ENCODE measurements around the gene SPOUT1. TPM values are rescaled to one million over a fixed set of nuclear protein-coding genes. Genes with fewer than 3 reads are reported as not detected.
"Not testable (repeated sequence)": the region's sequence is repeated elsewhere in the genome, so short reads cannot be mapped to it uniquely, and the experiment has no call there.

The SPOUT1 gene
- total and polyA plus RNA-seq, 2 of the 13 experiments (the other 11 are each of a cell fraction or from before 2014, with no cell fraction given), result 39.0 to 45.8 TPM

- H3K9me3 ChIP-seq (ENCODE audit: low read length); H3K4me3 ChIP-seq (replicated peaks in 1 of 3; ENCODE audit: insufficient read depth in 1 of 3, low read depth in 2 of 3, low read length in 3 of 3); H3K27me3 ChIP-seq (ENCODE audit: control insufficient read depth in 1 of 2, insufficient read depth in 2 of 2, low read length in 2 of 2); H3K4me2 ChIP-seq (ENCODE audit: low read depth, low read length); in situ Hi-C loops (cut with HindIII; ENCODE audit: extremely low pct_ligation_motif_present, low pct_unique_long_range_greater_than_20kb); H3K9ac ChIP-seq (ENCODE audit: insufficient read depth, low read depth, low read length); BruUV-seq (replicated peaks); H2AFZ ChIP-seq (ENCODE audit: low read length); CTCF ChIA-PET (ENCODE audit: low intra/inter-chr PET ratio, low total read pairs); FAIRE-seq; H3K27ac ChIP-seq (ENCODE audit: extremely low read length, insufficient read depth, low read length); DNase-seq (ENCODE audit: low spot score); H3K36me3 ChIP-seq (replicated peaks in 1 of 2; ENCODE audit: control insufficient read depth in 1 of 2, insufficient read depth in 2 of 2, low read length in 2 of 2); ATAC-seq; H4K20me1 ChIP-seq (ENCODE audit: insufficient read depth, low read length): not testable (repeated sequence)
- intact Hi-C loops (cut with micrococcal nuclease; ENCODE audit: unreplicated experiment), result loop anchor here (10.0 kb wide), 1 partner anchor 146 kb away; no protein-coding TSS in a partner anchor
- POLR2A ChIA-PET, result interaction anchor here (1.0 kb wide), 1 partner anchor 17 kb away, joined by 3 read pairs; no protein-coding TSS in a partner anchor
- Histone ChIP-seq H3K4me1 (ENCODE audit: insufficient read depth, low read length) (peaks cover 52% of the 10 kb centered on the region), H3K79me2 (ENCODE audit: insufficient read depth, low read length) (peaks cover 50% of the 10 kb centered on the region)
- WGBS (ENCODE audit: low lambda C conversion rate), result 99% methylated on average over 7 of the region's 7 CpGs
Measured at GRCh38 chr9:128858476-128858875, 28.9 kb upstream of the SPOUT1 start.

- CTCF ChIA-PET (ENCODE audit: low intra/inter-chr PET ratio, low total read pairs), result not testable (repeated sequence)
Measured at GRCh38 chr9:128854454-128854853, 24.9 kb upstream of the SPOUT1 start.

GRCh38 chr9:128852646-128853045 is 23.1 kb upstream of the SPOUT1 start:
- H3K4me3 ChIP-seq (replicated peaks in 1 of 3; ENCODE audit: insufficient read depth in 1 of 3, low read depth in 2 of 3, low read length in 3 of 3); H3K9ac ChIP-seq (ENCODE audit: insufficient read depth, low read depth, low read length); H3K27me3 ChIP-seq (ENCODE audit: control insufficient read depth in 1 of 2, insufficient read depth in 2 of 2, low read length in 2 of 2); H3K36me3 ChIP-seq (replicated peaks in 1 of 2; ENCODE audit: control insufficient read depth in 1 of 2, insufficient read depth in 2 of 2, low read length in 2 of 2); in situ Hi-C loops (cut with HindIII; ENCODE audit: extremely low pct_ligation_motif_present, low pct_unique_long_range_greater_than_20kb); H3K4me2 ChIP-seq (ENCODE audit: low read depth, low read length); H3K27ac ChIP-seq (ENCODE audit: extremely low read length, insufficient read depth, low read length); H4K20me1 ChIP-seq (ENCODE audit: insufficient read depth, low read length); BruUV-seq (replicated peaks); FAIRE-seq; H3K9me3 ChIP-seq (ENCODE audit: low read length); ATAC-seq; DNase-seq (ENCODE audit: low spot score); H2AFZ ChIP-seq (ENCODE audit: low read length): not testable (repeated sequence)
- peaks cover 29% of the 10 kb centered on the region for H3K4me1 ChIP-seq (ENCODE audit: insufficient read depth, low read length)
- WGBS (ENCODE audit: low lambda C conversion rate), result 86% methylated on average over 2 of the region's 2 CpGs
- CTCF ChIA-PET (ENCODE audit: low intra/inter-chr PET ratio, low total read pairs), result interaction anchor here (1.2 to 3.5 kb wide), 5 partner anchors 11 to 154 kb away, joined by 3 to 33 read pairs (median 4); partner anchors contain the start of genes KYAT1 and LRRC8A
- POLR2A ChIA-PET, result interaction anchor here (0.8 kb wide), 1 partner anchor 23 kb away, joined by 3 read pairs; the partner anchor contains the start of gene SPOUT1
- intact Hi-C loops (cut with micrococcal nuclease; ENCODE audit: unreplicated experiment), result loop anchor here (1.0 to 10.0 kb wide), 2 partner anchors 76 to 152 kb away; no protein-coding TSS in a partner anchor
- peaks cover 25% of the 10 kb centered on the region for H3K79me2 ChIP-seq (ENCODE audit: insufficient read depth, low read length)

More at GRCh38 chr9:128854454-128854853, 24.9 kb upstream of the SPOUT1 start:
- in situ Hi-C loops (cut with HindIII; ENCODE audit: extremely low pct_ligation_motif_present, low pct_unique_long_range_greater_than_20kb); H2AFZ ChIP-seq (ENCODE audit: low read length); H3K4me2 ChIP-seq (ENCODE audit: low read depth, low read length); H3K27me3 ChIP-seq (ENCODE audit: control insufficient read depth in 1 of 2, insufficient read depth in 2 of 2, low read length in 2 of 2); BruUV-seq (replicated peaks); ATAC-seq; H4K20me1 ChIP-seq (ENCODE audit: insufficient read depth, low read length); DNase-seq (ENCODE audit: low spot score); POLR2A ChIA-PET; H3K9ac ChIP-seq (ENCODE audit: insufficient read depth, low read depth, low read length); H3K27ac ChIP-seq (ENCODE audit: extremely low read length, insufficient read depth, low read length); H3K36me3 ChIP-seq (replicated peaks in 1 of 2; ENCODE audit: control insufficient read depth in 1 of 2, insufficient read depth in 2 of 2, low read length in 2 of 2); H3K4me3 ChIP-seq (replicated peaks in 1 of 3; ENCODE audit: insufficient read depth in 1 of 3, low read depth in 2 of 3, low read length in 3 of 3); H3K9me3 ChIP-seq (ENCODE audit: low read length); FAIRE-seq: not testable (repeated sequence)
- intact Hi-C loops (cut with micrococcal nuclease; ENCODE audit: unreplicated experiment), result loop anchor here (10.0 kb wide), 1 partner anchor 150 kb away; no protein-coding TSS in a partner anchor
- WGBS (ENCODE audit: low lambda C conversion rate), result 94% methylated on average over 6 of the region's 6 CpGs
- peaks cover 34% of the 10 kb centered on the region for H3K4me1 ChIP-seq (ENCODE audit: insufficient read depth, low read length)
- H3K79me2 ChIP-seq (ENCODE audit: insufficient read depth, low read length), result peaks cover 24% of the 10 kb centered on the region
